Measurements from ENCODE around the gene ATMIN. TPM values are rescaled to one million over a fixed set of nuclear protein-coding genes. Genes with fewer than 3 reads are reported as not detected.

The ATMIN gene
- total and polyA plus RNA-seq, 2 donors (not counting 1 experiment from before 2014, with no cell fraction given), result 7.5 to 31.5 TPM

GRCh38 chr16:81006813-81007695, 28.6 kb upstream of the ATMIN start, which contains the start of the genes CENPN and CMC2:
TSS of gene CENPN (plus strand) at chr16:81007214. CDS start at chr16:81011940, 4,726 bp downstream.
TSS of gene CMC2 (minus strand) at chr16:81006885. CDS start at chr16:80997394, 9,491 bp downstream.
- ChIA-PET CTCF (interaction anchor here (0.9 to 9.4 kb wide), 4 partner anchors 11 to 69 kb away, joined by 3 to 99 read pairs (median 4); partner anchors contain the start of genes ATMIN and C16orf46), POLR2A (interaction anchor here (1.1 to 1.6 kb wide), 3 partner anchors 9 to 70 kb away, joined by 4 to 8 read pairs (median 6); partner anchors contain the start of genes ATMIN and C16orf46)
- Histone ChIP-seq H3K9ac (ENCODE audit: low read length) (peak within 1 kb of the TSS; percentile 98), H3K4me1 (ENCODE audit: control insufficient read depth in 2 of 2, insufficient read depth in 2 of 2, low read length in 2 of 2) (peaks cover 25 to 38% of the 10 kb centered on the region in 2 donors), H3K27ac (ENCODE audit: low read length in 2 of 2) (peak within 1 kb of the TSS; percentile 97 to 99), H4K20me1 (ENCODE audit: control insufficient read depth, insufficient read depth, low read length, poor library complexity, severe bottlenecking) (peaks cover 20% of the 10 kb centered on the region), H3K79me2 (ENCODE audit: control insufficient read depth, insufficient read depth, low read length) (peaks cover 46% of the 10 kb centered on the region), H3K27me3 (replicated peaks in 1 of 4; ENCODE audit: control extremely low read depth in 1 of 4, control insufficient read depth in 3 of 4, insufficient read depth in 4 of 4, low read length in 3 of 4) (no peaks in the 10 kb centered on the region), H2AFZ (ENCODE audit: insufficient read depth, low read depth, low read length, poor library complexity, severe bottlenecking) (peak within 1 kb of the TSS; percentile 96), H3K9me3 (ENCODE audit: control extremely low read depth in 1 of 3, control insufficient read depth in 2 of 3, insufficient read depth in 1 of 3, low read length in 2 of 3) (no peaks in the 10 kb centered on the region), H3K4me3 (ENCODE audit: control extremely low read depth in 1 of 5, extremely low read depth in 1 of 5, insufficient read depth in 1 of 5, low read depth in 2 of 5, low read length in 4 of 5) (peak within 1 kb of the TSS; percentile 89 to 97 (median 94)), H3K4me2 (replicated peaks; ENCODE audit: low read depth, low read length, poor library complexity, severe bottlenecking) (peak within 1 kb of the TSS; percentile 85), H3K36me3 (replicated peaks in 1 of 2; ENCODE audit: control extremely low read depth in 1 of 2, control insufficient read depth in 1 of 2, extremely low read depth in 1 of 2, insufficient read depth in 2 of 2, low read length in 1 of 2) (no peaks in the 10 kb centered on the region)
- TF ChIP-seq EZH2 (IDR thresholded peaks at IDR 0.05; ENCODE audit: borderline replicate concordance, insufficient read depth, low read depth, low read length, poor library complexity, severe bottlenecking) (no peak), CTCF (IDR thresholded peaks at IDR 0.05) (no peak)
- DNase-seq, result peak; percentile 100
- peak within 1 kb of the TSS; percentile 100 for H3K27ac Mint-ChIP-seq
- no peaks in the 10 kb centered on the region for H3K27me3 Mint-ChIP-seq
- peak within 1 kb of the TSS; percentile 99 for H3K4me3 Mint-ChIP-seq
- peaks cover 42% of the 10 kb centered on the region for H3K4me1 Mint-ChIP-seq
- WGBS (ENCODE audit: insufficient coverage), result under 1% methylated on average over 75 of the region's 75 CpGs
- ATAC-seq (ENCODE audit: low read depth), result peak; percentile 82
- intact Hi-C loops (cut with micrococcal nuclease), result loop anchor here (1.0 to 2.0 kb wide), 4 partner anchors 28 to 732 kb away; partner anchors contain the start of genes ATMIN, C16orf46 and GAN
- H3K9me3 Mint-ChIP-seq (ENCODE audit: insufficient read depth), result no peaks in the 10 kb centered on the region

Data from B cell (primary cell).